Calu3 (cell line): ENCODE measurements around the gene EDN3. TPM values are rescaled to one million over a fixed set of nuclear protein-coding genes. Genes with fewer than 3 reads are reported as not detected.

Source experiments
- BruUV-seq: library from RNA; stranded (reverse); fragments of 400-500 nt; replicated peaks from 2 replicates; lab custom pipeline; 2021; lab: Mats Ljungman, UMichigan
- CTCF ChIA-PET: fragments of 300-600 bp; sonication (Branson Sonifier 250); formaldehyde crosslinking; loops from one replicate; lab custom pipeline; 2022; ENCODE audit warnings: antibody characterized with exemption; lab: Charles Lee
- DNase-seq: peaks from one replicate; pipeline ENCODE4 v3.0.0; 2022
- H3K27ac Mint-ChIP-seq: one replicate; pipeline ENCODE4 v1.8.0; 2022; ENCODE audit warnings: mixed read lengths; ENCODE audit not compliant: unreplicated experiment
- H3K27me3 Mint-ChIP-seq: one replicate; pipeline ENCODE4 v1.8.0; 2022; ENCODE audit warnings: mixed read lengths; ENCODE audit not compliant: unreplicated experiment
- H3K36me3 Mint-ChIP-seq: one replicate; pipeline ENCODE4 v1.8.0; 2022; ENCODE audit warnings: mild to moderate bottlenecking, moderate library complexity, mixed read lengths; ENCODE audit not compliant: insufficient read depth, unreplicated experiment
- H3K4me1 Mint-ChIP-seq: one replicate; pipeline ENCODE4 v1.8.0; 2022; ENCODE audit warnings: mild to moderate bottlenecking, low read depth, mixed read lengths; ENCODE audit not compliant: unreplicated experiment
- H3K4me3 Mint-ChIP-seq: one replicate; pipeline ENCODE4 v1.8.0; 2022; ENCODE audit warnings: mild to moderate bottlenecking, low read depth, moderate library complexity, mixed read lengths; ENCODE audit not compliant: unreplicated experiment
- H3K9me3 Mint-ChIP-seq: one replicate; pipeline ENCODE4 v1.8.0; 2022; ENCODE audit warnings: low read depth, mixed read lengths; ENCODE audit not compliant: unreplicated experiment
- CTCF ChIP-seq: fragments of 200-600 bp; IDR thresholded peaks from one replicate; pipeline ENCODE4 v1.8.0; 2022; ENCODE audit warnings: antibody characterized with exemption; ENCODE audit not compliant: unreplicated experiment
- intact Hi-C: fragments of 100-400 bp; cut with micrococcal nuclease; formaldehyde crosslinking; loops from one replicate; pipeline ENCODE4 v1.10.0; 2022; ENCODE audit not compliant: unreplicated experiment
- total RNA-seq: library from RNA; stranded (reverse); gene quantifications from 2 replicates; pipeline ENCODE4 v1.2.3, GENCODE V29; 2022

The EDN3 gene
- total RNA-seq, 1 experiment from 2014 or later = not detected

- Mint-ChIP-seq H3K36me3 (no peaks in the 10 kb centered on the region), H3K4me3 (no peak overlapping the region)
- intact Hi-C loops = no loop called here
Measured at GRCh38 chr20:59307270-59307669, 6.9 kb downstream of the EDN3 start.

GRCh38 chr20:59308493-59309201, 8.2 kb downstream of the EDN3 start:
- no peak for DNase-seq
- Mint-ChIP-seq H3K4me1 (no peaks in the 10 kb centered on the region), H3K27ac (no peak overlapping the region), H3K4me3 (no peak overlapping the region), H3K9me3 (no peaks in the 10 kb centered on the region), H3K27me3 (peaks cover 99% of the 10 kb centered on the region), H3K36me3 (no peaks in the 10 kb centered on the region)
- TF ChIP-seq CTCF = no peak
- intact Hi-C loops = no loop called here
- CTCF ChIA-PET = no interaction called here
- no TSS peak for BruUV-seq

More at GRCh38 chr20:59307270-59307669, 6.9 kb downstream of the EDN3 start:
- CTCF ChIA-PET = no interaction called here
- no peak for TF ChIP-seq CTCF
- Mint-ChIP-seq H3K27me3 (peaks cover 99% of the 10 kb centered on the region), H3K4me1 (no peaks in the 10 kb centered on the region), H3K27ac (no peak overlapping the region), H3K9me3 (no peaks in the 10 kb centered on the region)
- no peak for DNase-seq
- no TSS peak for BruUV-seq

GRCh38 chr20:59309218-59309617, 8.8 kb downstream of the EDN3 start:
- Mint-ChIP-seq H3K4me1 (no peaks in the 10 kb centered on the region), H3K9me3 (no peaks in the 10 kb centered on the region), H3K4me3 (no peak overlapping the region), H3K27ac (no peak overlapping the region), H3K27me3 (peaks cover 99% of the 10 kb centered on the region), H3K36me3 (no peaks in the 10 kb centered on the region)
- TF ChIP-seq CTCF = no peak
- no TSS peak for BruUV-seq
- CTCF ChIA-PET = no interaction called here
- DNase-seq = no peak
- intact Hi-C loops = no loop called here

- Mint-ChIP-seq H3K27me3 (peaks cover 98% of the 10 kb centered on the region), H3K27ac (no peak overlapping the region), H3K4me1 (no peaks in the 10 kb centered on the region), H3K9me3 (no peaks in the 10 kb centered on the region), H3K36me3 (no peaks in the 10 kb centered on the region), H3K4me3 (no peak overlapping the region)
- DNase-seq = no peak
- intact Hi-C loops = no loop called here
- BruUV-seq = no TSS peak
- TF ChIP-seq CTCF = no peak
- CTCF ChIA-PET = interaction anchor here (0.6 kb wide), 1 partner anchor 378 kb away, joined by 3 read pairs; no protein-coding TSS in a partner anchor
Measured at GRCh38 chr20:59314997-59315396, 14.6 kb downstream of the EDN3 start.
